Endodermal cell (in vitro differentiated cells): ENCODE measurements around the gene RPL13. TPM values are rescaled to one million over a fixed set of nuclear protein-coding genes. Genes with fewer than 3 reads are reported as not detected.

ENCODE experiments used
- DNase-seq: peaks from one replicate; pipeline ENCODE4 v3.0.0-alpha.2; 2017
- H3K27ac ChIP-seq: 2 replicates; pipeline ENCODE4 v1.5.1; 2013; ENCODE audit warnings: mild to moderate bottlenecking, low read depth, low read length, moderate library complexity
- H3K27me3 ChIP-seq: 2 replicates; pipeline ENCODE4 v1.6.1; 2013; ENCODE audit warnings: mild to moderate bottlenecking, low read length, moderate library complexity; ENCODE audit not compliant: insufficient read depth, control insufficient read depth, poor library complexity, severe bottlenecking
- H3K36me3 ChIP-seq: 2 replicates; pipeline ENCODE4 v1.7.0; 2013; ENCODE audit warnings: mild to moderate bottlenecking, low read length, moderate library complexity; ENCODE audit not compliant: control insufficient read depth, insufficient read depth
- H3K4me1 ChIP-seq: one replicate; pipeline ENCODE4 v1.7.0; 2013; ENCODE audit warnings: low read length; ENCODE audit not compliant: control insufficient read depth, insufficient read depth
- H3K4me3 ChIP-seq: 2 replicates; pipeline ENCODE4 v1.5.1; 2013; ENCODE audit warnings: mild to moderate bottlenecking, low read length, moderate library complexity
- H3K9ac ChIP-seq: 2 replicates; pipeline ENCODE4 v1.6.1; 2013; ENCODE audit warnings: mild to moderate bottlenecking, low read length, moderate library complexity; ENCODE audit not compliant: poor library complexity, severe bottlenecking; ENCODE audit errors: extremely low read depth
- H3K9me3 ChIP-seq: 2 replicates; pipeline ENCODE4 v1.6.1; 2013; ENCODE audit warnings: mild to moderate bottlenecking, low read length, moderate library complexity; ENCODE audit not compliant: control insufficient read depth
- H3K27ac Mint-ChIP-seq: 2 replicates; pipeline ENCODE4 v1.8.0; 2020; ENCODE audit warnings: mixed read lengths
- H3K27me3 Mint-ChIP-seq: 2 replicates; pipeline ENCODE4 v1.8.0; 2021; ENCODE audit warnings: mild to moderate bottlenecking, mixed read lengths; ENCODE audit not compliant: insufficient read depth
- H3K36me3 Mint-ChIP-seq: 2 replicates; pipeline ENCODE4 v1.8.0; 2020; ENCODE audit warnings: low read depth, mixed read lengths
- H3K4me1 Mint-ChIP-seq: 2 replicates; pipeline ENCODE4 v1.8.0; 2020; ENCODE audit warnings: mixed read lengths
- H3K4me3 Mint-ChIP-seq: 2 replicates; pipeline ENCODE4 v1.8.0; 2020; ENCODE audit warnings: mild to moderate bottlenecking, moderate library complexity, mixed read lengths
- H3K9me3 Mint-ChIP-seq: 2 replicates; pipeline ENCODE4 v1.8.0; 2020; ENCODE audit warnings: mild to moderate bottlenecking, mixed read lengths
- WGBS, 2 experiments: methylation state at CpG; one replicate each; pipeline versions ENCODE4 v1.1.5 to v1.1.7; 2013; ENCODE audit warnings: missing lambda C conversion rate in 2 of 2, mixed read lengths in 1 of 2; ENCODE audit not compliant: insufficient coverage in 1 of 2, insufficient read length in 1 of 2; 5-methylcytosine and 5-hydroxymethylcytosine counted together
- total RNA-seq, 2 donors: library from RNA; stranded (reverse); fragmentation: NEBNext Ultra II Directional in 1 of 2; extraction: Animal tissue kit (Norgen Biotek cat#: 25700) in 1 of 2; gene quantifications; 2 replicates in 1 of 2; 3 replicates in 1 of 2; pipeline ENCODE4 v1.2.1, GENCODE V29; 2021
- TF ChIP-seq, protein P1 (sequence below): fragments of 200-600 bp; sonication (generic); conservative IDR thresholded peaks from 2 replicates; pipeline ENCODE4 v1.5.0; 2021; ENCODE audit warnings: antibody characterized with exemption, mild to moderate bottlenecking

RPL13 gene
- total RNA-seq, 2 donors from 2014 or later, result 1,911 to 2,019 TPM

DNA sequence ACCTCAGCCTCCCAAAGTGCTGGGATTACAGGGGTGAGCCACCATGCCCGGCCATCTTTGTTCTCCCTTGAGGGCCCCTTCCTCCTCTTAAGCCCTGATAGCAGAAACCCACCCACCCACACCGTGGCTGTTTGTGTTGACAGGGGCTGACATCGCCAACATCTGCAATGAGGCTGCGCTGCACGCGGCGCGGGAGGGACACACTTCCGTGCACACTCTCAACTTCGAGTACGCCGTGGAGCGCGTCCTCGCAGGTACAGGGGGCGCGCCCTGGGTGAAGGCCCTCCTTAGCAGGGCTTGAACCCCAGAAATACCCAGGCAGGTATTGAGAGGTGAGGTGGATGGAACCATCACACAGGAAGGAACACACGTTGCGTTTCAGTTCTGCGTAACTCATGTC lies 12.6 kb upstream of the RPL13 start:
- Mint-ChIP-seq H3K36me3 (peaks cover 75% of the 10 kb centered on the region), H3K27ac (no peak overlapping the region), H3K4me1 (peaks cover 2% of the 10 kb centered on the region), H3K4me3 (no peak overlapping the region), H3K27me3 (no peaks in the 10 kb centered on the region), H3K9me3 (no peaks in the 10 kb centered on the region)
- no peaks in the 10 kb centered on the region for H3K9me3 ChIP-seq
- TF ChIP-seq, protein P1, sequence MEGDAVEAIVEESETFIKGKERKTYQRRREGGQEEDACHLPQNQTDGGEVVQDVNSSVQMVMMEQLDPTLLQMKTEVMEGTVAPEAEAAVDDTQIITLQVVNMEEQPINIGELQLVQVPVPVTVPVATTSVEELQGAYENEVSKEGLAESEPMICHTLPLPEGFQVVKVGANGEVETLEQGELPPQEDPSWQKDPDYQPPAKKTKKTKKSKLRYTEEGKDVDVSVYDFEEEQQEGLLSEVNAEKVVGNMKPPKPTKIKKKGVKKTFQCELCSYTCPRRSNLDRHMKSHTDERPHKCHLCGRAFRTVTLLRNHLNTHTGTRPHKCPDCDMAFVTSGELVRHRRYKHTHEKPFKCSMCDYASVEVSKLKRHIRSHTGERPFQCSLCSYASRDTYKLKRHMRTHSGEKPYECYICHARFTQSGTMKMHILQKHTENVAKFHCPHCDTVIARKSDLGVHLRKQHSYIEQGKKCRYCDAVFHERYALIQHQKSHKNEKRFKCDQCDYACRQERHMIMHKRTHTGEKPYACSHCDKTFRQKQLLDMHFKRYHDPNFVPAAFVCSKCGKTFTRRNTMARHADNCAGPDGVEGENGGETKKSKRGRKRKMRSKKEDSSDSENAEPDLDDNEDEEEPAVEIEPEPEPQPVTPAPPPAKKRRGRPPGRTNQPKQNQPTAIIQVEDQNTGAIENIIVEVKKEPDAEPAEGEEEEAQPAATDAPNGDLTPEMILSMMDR, result no peak
- H3K27me3 ChIP-seq, result no peaks in the 10 kb centered on the region
- H3K9ac ChIP-seq, result no peak overlapping the region
- no peaks in the 10 kb centered on the region for H3K4me1 ChIP-seq
- DNase-seq, result no peak
- H3K4me3 ChIP-seq, result no peak overlapping the region
- no peak overlapping the region for H3K27ac ChIP-seq
- WGBS, 2 experiments, result 98% methylated on average over 18 to 20 of the region's 20 CpGs
- peaks cover 67% of the 10 kb centered on the region for H3K36me3 ChIP-seq

DNA sequence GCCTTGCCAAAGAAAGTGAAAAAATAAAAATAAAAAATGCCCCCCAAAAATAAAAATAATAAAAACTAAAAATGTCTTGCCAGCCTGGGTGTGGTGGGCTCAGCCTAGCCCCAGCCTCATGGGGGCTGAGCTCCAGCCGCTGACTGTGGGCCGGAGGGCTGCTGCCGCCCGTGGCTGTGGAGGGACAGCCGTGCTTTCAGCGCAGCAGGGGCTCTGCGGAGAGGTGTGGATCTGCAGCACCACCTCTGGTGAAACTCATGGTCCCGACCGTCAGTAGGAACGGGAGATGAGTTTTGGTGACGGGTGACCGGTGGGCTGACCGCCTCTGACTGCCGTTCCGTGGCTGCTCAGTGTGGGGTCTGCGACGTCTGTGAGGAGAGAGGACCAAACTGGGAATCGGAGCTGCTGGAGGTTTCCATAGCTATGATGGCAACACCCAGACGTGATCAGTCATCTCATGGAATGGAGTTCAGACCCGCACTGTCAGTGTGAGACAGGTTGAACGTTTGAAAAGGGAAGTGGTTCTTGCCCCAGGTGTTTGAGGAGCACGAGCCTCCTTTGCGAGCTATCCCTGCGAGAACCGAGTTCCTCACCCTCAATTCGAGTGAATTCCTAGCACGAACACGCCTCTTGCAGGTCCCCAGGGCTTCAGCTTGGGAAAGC lies 12.0 kb upstream of the RPL13 start:
- no peak overlapping the region for H3K4me3 Mint-ChIP-seq
- H3K9ac ChIP-seq, result no peak overlapping the region
- no peak overlapping the region for H3K27ac Mint-ChIP-seq
- no peak overlapping the region for H3K4me3 ChIP-seq
- H3K27me3 Mint-ChIP-seq, result no peaks in the 10 kb centered on the region
- peaks cover 2% of the 10 kb centered on the region for H3K4me1 Mint-ChIP-seq
- DNase-seq, result no peak
- H3K9me3 Mint-ChIP-seq, result no peaks in the 10 kb centered on the region
- TF ChIP-seq, protein P1, result no peak
- peaks cover 65% of the 10 kb centered on the region for H3K36me3 ChIP-seq
- no peak overlapping the region for H3K27ac ChIP-seq
- peaks cover 75% of the 10 kb centered on the region for H3K36me3 Mint-ChIP-seq
- H3K27me3 ChIP-seq, result no peaks in the 10 kb centered on the region
- no peaks in the 10 kb centered on the region for H3K4me1 ChIP-seq
- H3K9me3 ChIP-seq, result no peaks in the 10 kb centered on the region
- WGBS, 2 experiments, result 91 to 92% methylated on average over 26 to 28 of the region's 28 CpGs

DNA sequence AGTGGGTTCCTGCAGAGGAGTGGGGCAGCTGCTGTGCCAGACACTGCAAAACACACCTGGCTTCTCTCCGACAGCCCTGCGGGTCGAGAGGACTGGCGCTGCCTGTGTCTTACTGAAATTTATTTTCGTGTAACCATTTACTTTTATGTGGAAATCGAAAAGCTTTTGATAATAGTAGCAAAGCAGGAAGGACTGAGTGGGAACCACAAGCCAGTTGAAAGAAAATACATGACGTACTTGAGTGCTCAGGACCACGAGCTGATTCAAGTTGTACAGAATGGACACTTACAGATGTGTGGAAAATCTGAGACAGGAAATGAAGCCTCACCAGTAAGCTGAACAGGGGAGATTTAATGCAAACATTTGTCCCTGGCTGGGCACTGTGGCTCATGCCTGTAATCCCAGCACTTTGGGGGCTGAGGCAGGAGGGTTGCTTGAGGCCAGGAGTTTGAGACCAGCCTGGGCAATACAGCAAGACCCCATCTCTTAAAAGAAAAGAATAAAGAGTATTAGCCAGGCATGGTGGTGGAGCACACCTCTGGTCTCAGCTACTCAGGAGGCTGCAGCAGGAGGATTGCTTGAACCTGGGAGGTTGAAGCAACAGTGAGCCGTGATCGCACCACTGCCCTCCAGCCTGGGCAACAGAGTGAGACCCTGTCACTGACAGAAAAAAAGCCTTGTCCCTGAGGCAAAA lies 11.3 kb upstream of the RPL13 start:
- TF ChIP-seq, protein P1, result no peak
- no peak overlapping the region for H3K27ac Mint-ChIP-seq
- H3K4me3 Mint-ChIP-seq, result no peak overlapping the region
- Histone ChIP-seq H3K36me3 (peaks cover 60% of the 10 kb centered on the region), H3K27ac (no peak overlapping the region), H3K27me3 (no peaks in the 10 kb centered on the region), H3K9me3 (no peaks in the 10 kb centered on the region), H3K4me1 (no peaks in the 10 kb centered on the region), H3K4me3 (no peak overlapping the region), H3K9ac (no peak overlapping the region)
- H3K9me3 Mint-ChIP-seq, result no peaks in the 10 kb centered on the region
- no peak for DNase-seq
- WGBS, 2 experiments, result 93 to 96% methylated on average over 10 of the region's 10 CpGs
- H3K36me3 Mint-ChIP-seq, result peaks cover 77% of the 10 kb centered on the region
- H3K27me3 Mint-ChIP-seq, result no peaks in the 10 kb centered on the region
- H3K4me1 Mint-ChIP-seq, result peaks cover 2% of the 10 kb centered on the region
